Activated naive CD8-positive, alpha-beta T cell treated with anti-CD3 and anti-CD28 coated beads, Interleukin-2, amount 50 U/mL, for 24 hours (primary cell): ENCODE results near the gene PCGF3.
A peak's percentile ranks its signal among the peaks of the same experiment; 100 is the strongest.
"Not testable (repeated sequence)": the region's sequence is repeated elsewhere in the genome, so short reads cannot be mapped to it uniquely, and the experiment has no call there.

Source experiments
- ATAC-seq: fragments of 150-1000 bp; cut with Tn5 transposase; one replicate; pipeline ENCODE4 v1.10.0; 2021
- DNase-seq: peaks from one replicate; pipeline ENCODE4 v3.0.0; 2021
- H3K27ac Mint-ChIP-seq: one replicate; pipeline ENCODE4 v1.8.0; 2021; ENCODE audit warnings: mild to moderate bottlenecking, mixed read lengths
- H3K27me3 Mint-ChIP-seq: one replicate; pipeline ENCODE4 v1.8.0; 2021; ENCODE audit warnings: mixed read lengths
- H3K36me3 Mint-ChIP-seq: one replicate; pipeline ENCODE4 v1.8.0; 2021; ENCODE audit warnings: low read depth, mixed read lengths
- H3K4me1 Mint-ChIP-seq: one replicate; pipeline ENCODE4 v1.8.0; 2021; ENCODE audit warnings: mixed read lengths
- H3K4me3 Mint-ChIP-seq: one replicate; pipeline ENCODE4 v1.8.0; 2021; ENCODE audit warnings: mild to moderate bottlenecking, moderate library complexity, mixed read lengths
- H3K9me3 Mint-ChIP-seq: one replicate; pipeline ENCODE4 v1.8.0; 2021; ENCODE audit warnings: mixed read lengths

PCGF3 gene

DNA sequence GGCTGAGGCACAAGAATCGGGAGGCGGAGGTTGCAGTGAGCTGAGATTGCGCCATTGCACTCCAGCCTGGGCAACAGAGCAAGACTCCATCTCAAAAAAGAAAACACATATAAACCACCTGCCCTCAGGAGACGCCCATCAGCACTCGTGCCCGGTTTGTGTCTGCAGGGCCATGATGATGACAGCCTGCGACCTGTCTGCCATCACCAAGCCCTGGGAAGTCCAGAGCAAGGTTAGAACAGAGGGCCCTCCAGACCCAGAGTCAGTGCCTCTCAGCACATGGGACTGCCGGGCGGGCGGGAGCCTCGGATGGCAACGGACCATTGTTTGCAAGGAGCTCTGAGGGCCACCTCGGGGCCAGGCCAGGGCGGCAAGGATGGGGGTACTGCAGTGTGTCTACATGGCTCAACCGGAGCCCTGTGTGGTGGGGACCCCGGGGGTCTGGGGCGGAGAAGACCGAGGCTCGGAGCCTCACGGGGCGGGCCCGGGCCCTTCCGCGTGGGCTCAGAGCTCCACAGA is 40.9 kb upstream of the PCGF3 start:
- Mint-ChIP-seq H3K27ac (peak overlapping the region; percentile 81), H3K4me3 (peak overlapping the region; percentile 82), H3K9me3 (no peaks in the 10 kb centered on the region), H3K4me1 (peaks cover 15% of the 10 kb centered on the region), H3K27me3 (no peaks in the 10 kb centered on the region), H3K36me3 (peaks cover 6% of the 10 kb centered on the region)
- ATAC-seq, result no peak
- DNase-seq, result no peak

DNA sequence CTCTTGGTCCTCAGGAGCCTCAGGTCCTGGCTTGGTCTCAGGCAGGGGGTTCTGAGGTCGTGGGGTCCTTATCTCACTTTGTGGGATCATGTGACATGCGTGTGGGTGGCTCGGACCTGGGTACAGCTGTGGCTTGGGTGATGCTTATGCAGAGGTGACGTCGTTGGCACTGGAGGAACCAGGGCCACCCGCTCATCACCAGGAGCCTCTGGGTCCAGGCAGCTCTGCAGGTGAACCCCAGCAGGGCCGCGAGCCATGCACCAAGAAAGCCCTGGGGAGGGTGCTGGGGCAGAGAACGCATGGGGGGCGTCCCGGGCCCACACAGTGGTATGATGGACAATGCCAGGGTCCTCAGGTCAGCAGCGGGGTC is 40.3 kb upstream of the PCGF3 start:
- peaks cover 3% of the 10 kb centered on the region for H3K36me3 Mint-ChIP-seq
- H3K27me3 Mint-ChIP-seq, result no peaks in the 10 kb centered on the region
- H3K9me3 Mint-ChIP-seq, result no peaks in the 10 kb centered on the region
- peaks cover 15% of the 10 kb centered on the region for H3K4me1 Mint-ChIP-seq
- H3K27ac Mint-ChIP-seq, result no peak overlapping the region
- DNase-seq (no peak), ATAC-seq (no peak)
- peak overlapping the region; percentile 82 for H3K4me3 Mint-ChIP-seq

DNA sequence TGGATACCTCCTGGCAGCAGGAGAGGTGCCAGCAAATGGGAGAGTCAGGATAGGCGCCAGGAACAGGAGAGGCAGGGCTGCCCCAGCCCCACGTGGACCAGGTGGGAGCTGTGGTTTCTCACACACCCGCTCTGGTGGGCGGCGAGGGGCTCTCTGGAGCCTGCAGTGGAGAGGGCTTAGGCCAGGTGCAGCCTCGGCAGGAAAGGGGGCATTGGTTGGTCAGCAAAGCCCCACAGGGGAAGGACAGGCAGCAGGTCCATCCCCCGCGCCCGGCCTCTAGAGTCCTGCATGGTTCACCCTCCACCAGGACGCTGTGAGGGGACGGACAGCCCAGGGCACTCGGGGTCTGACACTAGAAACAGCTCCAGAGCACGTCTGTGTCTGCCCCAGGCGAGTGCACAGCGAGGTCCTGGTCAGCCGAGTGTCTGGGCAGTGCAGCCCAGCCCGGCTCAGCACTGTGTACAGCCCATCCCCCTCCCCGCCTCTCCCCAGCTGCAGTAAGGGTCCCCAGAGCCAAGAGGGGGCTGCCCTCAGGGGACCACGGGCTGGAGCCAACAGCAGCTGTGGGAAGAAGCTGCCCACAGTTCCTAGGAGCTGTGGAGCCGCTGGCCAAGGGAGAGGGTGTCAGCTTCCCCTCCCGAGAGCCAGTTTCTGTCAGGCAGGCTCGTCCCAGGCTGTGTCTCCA is 39.7 kb upstream of the PCGF3 start:
- ATAC-seq (no peak), DNase-seq (no peak)
- Mint-ChIP-seq H3K4me3 (no peak overlapping the region), H3K36me3 (peaks cover 6% of the 10 kb centered on the region), H3K27ac (no peak overlapping the region), H3K27me3 (no peaks in the 10 kb centered on the region), H3K9me3 (no peaks in the 10 kb centered on the region), H3K4me1 (peaks cover 15% of the 10 kb centered on the region)

DNA sequence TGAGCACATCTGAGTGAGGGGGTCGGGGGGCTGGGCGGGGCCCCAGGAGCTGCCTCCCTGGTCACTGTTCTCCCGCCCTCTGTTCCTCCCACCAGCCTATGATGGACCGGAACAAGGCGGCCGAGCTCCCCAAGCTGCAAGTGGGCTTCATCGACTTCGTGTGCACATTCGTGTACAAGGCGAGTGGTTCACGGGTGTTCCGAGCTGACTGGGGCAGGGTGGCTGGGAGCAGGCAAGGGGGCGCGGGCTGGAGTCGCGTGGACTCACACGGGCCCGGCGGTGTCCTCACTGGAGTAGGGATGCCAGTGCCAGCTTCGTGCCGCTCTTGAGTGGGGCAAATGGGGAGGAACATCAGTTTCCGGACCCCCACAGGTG is 39.2 kb upstream of the PCGF3 start:
- DNase-seq (no peak), ATAC-seq (no peak)
- Mint-ChIP-seq H3K4me3 (no peak overlapping the region), H3K9me3 (no peaks in the 10 kb centered on the region), H3K4me1 (peaks cover 15% of the 10 kb centered on the region), H3K27me3 (no peaks in the 10 kb centered on the region), H3K36me3 (peaks cover 6% of the 10 kb centered on the region), H3K27ac (no peak overlapping the region)

DNA sequence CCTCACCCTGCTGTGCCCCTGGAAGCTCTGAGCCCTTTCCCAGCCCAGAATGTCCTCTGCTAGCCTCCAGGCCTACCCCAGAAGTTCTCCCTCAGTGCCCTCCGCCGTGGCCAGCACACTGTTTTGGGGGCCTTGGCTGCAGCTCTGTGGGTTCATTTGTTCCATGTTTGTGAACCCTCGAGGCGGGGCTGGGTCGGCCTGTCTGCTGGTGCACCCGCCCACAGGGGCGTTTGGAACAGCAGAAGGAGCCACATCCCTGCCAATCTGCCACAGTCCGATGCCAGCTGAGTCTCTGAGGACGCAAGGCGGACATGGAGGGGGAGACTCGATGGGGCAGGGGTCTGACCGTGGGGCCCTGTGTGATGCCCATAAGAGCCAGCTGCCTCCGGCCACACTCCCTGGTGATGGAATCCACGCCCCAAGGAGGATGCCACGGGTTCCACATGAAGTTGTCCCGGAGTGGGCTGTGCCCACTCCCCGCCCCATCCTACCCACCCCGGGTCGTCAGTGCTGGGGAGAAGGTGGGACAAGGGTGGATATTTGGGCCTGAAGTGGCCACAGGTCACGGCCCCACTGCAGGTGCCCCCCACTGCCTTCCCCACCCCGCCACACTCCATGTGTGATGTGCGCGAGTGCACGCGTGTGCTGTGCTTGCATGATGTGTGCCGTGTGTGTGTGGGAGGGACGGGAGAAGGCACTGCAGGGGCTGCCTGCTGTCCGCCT is 38.6 kb upstream of the PCGF3 start:
- no peak overlapping the region for H3K4me3 Mint-ChIP-seq
- DNase-seq, result no peak
- H3K27me3 Mint-ChIP-seq, result no peaks in the 10 kb centered on the region
- H3K9me3 Mint-ChIP-seq, result no peaks in the 10 kb centered on the region
- H3K27ac Mint-ChIP-seq, result no peak overlapping the region
- ATAC-seq, result no peak
- peaks cover 10% of the 10 kb centered on the region for H3K36me3 Mint-ChIP-seq
- H3K4me1 Mint-ChIP-seq, result peaks cover 15% of the 10 kb centered on the region

DNA sequence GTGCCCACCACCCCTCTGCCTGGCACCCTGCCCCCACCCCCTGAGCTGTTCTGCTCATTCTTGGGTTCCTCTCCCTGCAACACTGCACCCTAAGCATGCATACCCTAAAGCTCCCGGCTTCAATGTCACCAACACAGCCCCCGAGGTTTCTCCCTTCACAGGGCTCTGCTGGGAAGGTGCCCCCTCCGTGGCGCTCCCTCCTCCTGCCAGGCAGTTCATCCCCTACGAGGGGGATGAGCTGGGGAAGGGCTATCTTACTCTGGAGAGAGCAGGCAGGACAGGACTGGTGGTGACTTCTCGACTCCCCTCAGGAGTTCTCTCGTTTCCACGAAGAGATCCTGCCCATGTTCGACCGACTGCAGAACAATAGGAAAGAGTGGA is 38.1 kb upstream of the PCGF3 start:
- Mint-ChIP-seq H3K36me3 (peaks cover 15% of the 10 kb centered on the region), H3K4me3 (no peak overlapping the region), H3K27ac (no peak overlapping the region), H3K4me1 (peaks cover 17% of the 10 kb centered on the region), H3K27me3 (no peaks in the 10 kb centered on the region), H3K9me3 (no peaks in the 10 kb centered on the region)
- DNase-seq (no peak), ATAC-seq (no peak)

DNA sequence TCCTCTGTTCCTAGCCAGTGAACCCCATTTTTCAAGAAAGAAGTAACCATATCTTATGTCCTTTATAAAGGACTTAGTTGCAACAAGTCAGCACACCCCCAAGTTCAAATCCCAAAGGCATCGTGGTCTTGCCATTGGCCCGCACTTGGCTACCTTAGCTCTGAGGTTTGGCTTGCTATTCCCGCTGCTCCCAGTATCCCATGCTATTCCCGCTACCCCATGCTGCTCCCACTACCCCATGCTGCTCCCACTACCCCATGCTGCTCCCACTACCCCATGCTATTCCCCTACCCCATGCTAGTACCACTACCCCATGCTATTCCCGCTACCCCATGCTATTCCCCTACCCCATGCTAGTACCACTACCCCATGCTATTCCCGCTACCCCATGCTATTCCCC is 37.4 kb upstream of the PCGF3 start:
- H3K27me3 Mint-ChIP-seq, H3K4me3 Mint-ChIP-seq, H3K9me3 Mint-ChIP-seq, ATAC-seq, H3K27ac Mint-ChIP-seq, DNase-seq: not testable (repeated sequence)
- Mint-ChIP-seq H3K36me3 (peaks cover 19% of the 10 kb centered on the region), H3K4me1 (peaks cover 18% of the 10 kb centered on the region)

DNA sequence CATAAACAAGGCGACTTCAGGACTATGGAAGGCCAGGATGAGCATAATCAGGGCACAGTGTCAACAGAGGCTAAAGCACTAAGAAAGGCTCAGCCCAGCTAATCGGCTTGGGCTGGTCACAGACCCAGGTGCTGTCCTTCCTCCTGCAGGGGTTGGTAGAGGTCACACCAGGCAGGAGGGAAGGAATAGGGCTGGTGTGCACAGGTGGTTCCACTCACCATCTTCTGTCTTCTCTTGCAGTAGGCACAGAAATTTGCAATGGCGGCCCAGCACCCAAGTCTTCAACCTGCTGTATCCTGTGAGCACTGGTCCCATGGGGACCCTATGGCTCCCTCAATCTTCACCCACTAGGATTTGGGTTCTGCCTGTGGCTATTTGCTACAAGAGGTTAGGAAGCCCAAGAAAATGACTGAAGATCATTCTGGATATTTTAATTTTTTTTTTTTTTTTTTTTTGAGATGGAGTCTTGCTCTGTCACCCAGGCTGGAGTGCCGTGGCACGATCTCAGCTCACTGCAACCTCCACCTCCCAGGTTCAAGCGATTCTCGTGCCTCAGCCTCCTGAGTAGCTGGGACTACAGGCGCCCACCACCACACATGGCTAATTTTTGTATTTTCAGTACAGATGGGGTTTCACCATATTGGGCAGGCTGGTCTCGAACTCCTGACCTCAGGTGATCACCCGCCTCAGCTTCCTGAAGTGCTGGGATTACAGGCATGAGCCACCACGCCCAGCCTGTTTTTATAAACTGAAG is 35.6 kb upstream of the PCGF3 start:
- H3K27me3 Mint-ChIP-seq, H3K27ac Mint-ChIP-seq, ATAC-seq: not testable (repeated sequence)

DNA sequence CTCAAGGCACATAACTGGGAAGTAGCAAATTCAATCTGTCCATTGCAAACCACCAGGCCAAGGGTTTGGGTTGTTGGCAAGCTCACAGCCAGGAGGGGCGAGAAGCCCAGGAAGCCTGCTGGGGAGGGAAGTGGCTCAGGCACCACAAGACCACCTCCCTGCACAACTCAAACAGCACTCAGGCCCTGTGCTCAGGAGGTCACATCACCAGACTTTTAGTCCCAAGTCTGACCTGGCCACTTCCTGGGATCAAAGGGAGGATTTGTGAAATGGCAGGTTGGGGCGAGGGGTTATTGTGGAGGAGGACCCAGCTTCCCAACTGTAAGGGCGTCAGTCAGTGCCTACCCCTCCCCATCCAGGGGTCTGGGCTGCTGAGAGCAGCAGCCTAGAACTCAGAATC is 33.9 kb upstream of the PCGF3 start:
- H3K36me3 Mint-ChIP-seq, result peaks cover 24% of the 10 kb centered on the region
- H3K27ac Mint-ChIP-seq, result no peak overlapping the region
- DNase-seq (no peak), ATAC-seq (no peak)
- peaks cover 24% of the 10 kb centered on the region for H3K4me1 Mint-ChIP-seq
- no peak overlapping the region for H3K4me3 Mint-ChIP-seq
- H3K9me3 Mint-ChIP-seq, result no peaks in the 10 kb centered on the region
- H3K27me3 Mint-ChIP-seq, result no peaks in the 10 kb centered on the region

More for the DNA sequence above, 35.6 kb upstream of the PCGF3 start:
- not testable (repeated sequence) for H3K4me3 Mint-ChIP-seq, H3K9me3 Mint-ChIP-seq, DNase-seq
- Mint-ChIP-seq H3K36me3 (peaks cover 24% of the 10 kb centered on the region), H3K4me1 (peaks cover 17% of the 10 kb centered on the region)

DNA sequence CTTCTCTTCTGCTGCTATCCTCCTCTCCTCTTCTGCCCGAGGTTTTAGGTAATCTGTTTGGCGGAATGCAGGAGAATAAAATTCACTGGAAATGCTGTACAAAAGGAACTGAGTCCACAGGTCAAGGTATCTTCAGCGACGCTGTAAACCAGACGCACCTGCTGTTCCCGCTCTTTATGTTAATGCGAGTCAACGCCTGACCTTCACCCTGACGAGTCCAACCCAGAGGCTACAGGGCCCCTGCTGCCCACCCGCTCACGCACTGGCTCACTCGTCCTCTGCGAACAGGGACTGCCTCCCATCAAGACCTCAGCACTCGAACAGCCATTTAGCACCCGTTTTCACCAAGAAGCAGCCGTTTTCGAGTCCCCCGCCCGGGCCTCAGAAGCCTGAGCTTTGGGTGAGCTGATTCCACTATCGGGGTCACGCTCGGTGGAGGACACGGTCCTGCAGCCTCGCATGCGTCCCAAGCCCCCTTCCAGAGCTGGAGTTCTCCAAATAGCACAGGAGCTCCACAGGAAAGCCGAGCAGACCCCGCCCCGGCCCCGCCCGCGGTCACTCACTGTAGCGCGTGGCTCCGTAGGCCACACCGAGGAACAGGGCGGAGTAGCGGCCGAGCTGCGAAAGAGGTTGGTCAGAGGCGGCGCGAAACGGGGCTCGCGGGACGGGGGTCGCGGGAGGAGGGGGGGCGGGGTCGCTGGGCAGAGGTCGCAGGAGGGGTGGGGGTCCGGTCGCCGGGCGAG is 32.1 kb upstream of the PCGF3 start:
- Mint-ChIP-seq H3K27me3 (no peaks in the 10 kb centered on the region), H3K4me3 (peak overlapping the region; percentile 89), H3K4me1 (peaks cover 24% of the 10 kb centered on the region), H3K9me3 (no peaks in the 10 kb centered on the region), H3K27ac (peak overlapping the region; percentile 73), H3K36me3 (peaks cover 24% of the 10 kb centered on the region)
- ATAC-seq (no peak), DNase-seq (no peak)

DNA sequence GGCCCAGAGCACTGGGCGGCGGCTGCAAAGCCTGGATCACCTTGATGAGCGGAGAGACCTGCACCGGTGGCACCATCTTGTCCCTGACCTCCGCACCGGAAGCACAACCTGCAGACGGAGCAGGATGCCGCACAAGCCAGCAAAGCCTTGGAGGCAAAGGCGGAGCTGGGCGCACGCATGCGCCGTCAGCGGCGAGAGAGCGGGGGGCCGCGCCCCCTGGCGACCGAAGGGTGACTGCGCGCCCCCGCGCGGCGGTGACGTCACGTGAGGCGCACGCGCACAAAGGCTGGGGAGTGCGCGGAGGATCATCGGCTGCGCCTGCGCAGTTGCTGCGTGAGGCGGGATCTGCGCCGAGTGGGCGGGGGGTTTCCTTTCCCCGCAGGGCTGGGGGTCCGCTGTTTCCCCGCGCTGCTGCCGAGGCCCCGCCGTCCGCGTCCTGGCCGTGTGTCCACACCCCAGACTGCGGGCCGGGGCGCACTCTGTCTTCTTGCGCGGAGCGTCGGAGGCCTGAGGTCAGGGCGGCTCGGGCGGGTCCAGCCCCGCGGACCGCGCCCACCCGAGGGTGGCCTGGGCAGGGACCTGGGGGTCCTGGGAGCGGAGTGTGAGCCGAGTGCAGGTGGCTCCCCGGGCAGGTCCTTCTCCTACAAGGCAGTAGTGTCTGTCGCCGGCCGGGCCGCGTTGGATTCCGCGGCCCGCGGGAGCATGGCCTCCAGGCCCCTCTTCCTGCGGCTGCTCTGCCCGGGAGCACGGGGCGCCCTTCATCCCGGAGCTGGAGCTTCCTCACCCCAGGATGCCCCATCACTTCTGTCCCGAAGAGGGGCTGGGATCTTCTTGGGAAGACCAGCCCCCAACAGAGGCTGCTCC is 31.2 kb upstream of the PCGF3 start, which contains the start of the genes ATP5ME and MYL5:
Gene ATP5ME, minus strand, starts transcription at position 105 of the 864 bp plus-strand sequence. Its CDS starts 29 bp downstream, at position 76.
Gene MYL5, plus strand, starts transcription at position 371 of the 864 bp plus-strand sequence. CDS start 3,485 bp downstream, outside the sequence.
- DNase-seq, result peak; percentile 97
- Mint-ChIP-seq H3K9me3 (no peaks in the 10 kb centered on the region), H3K27ac (peak within 1 kb of the TSS; percentile 83), H3K27me3 (no peaks in the 10 kb centered on the region), H3K36me3 (peaks cover 24% of the 10 kb centered on the region), H3K4me1 (peaks cover 24% of the 10 kb centered on the region), H3K4me3 (peak within 1 kb of the TSS; percentile 89)
- peak; percentile 93 for ATAC-seq

DNA sequence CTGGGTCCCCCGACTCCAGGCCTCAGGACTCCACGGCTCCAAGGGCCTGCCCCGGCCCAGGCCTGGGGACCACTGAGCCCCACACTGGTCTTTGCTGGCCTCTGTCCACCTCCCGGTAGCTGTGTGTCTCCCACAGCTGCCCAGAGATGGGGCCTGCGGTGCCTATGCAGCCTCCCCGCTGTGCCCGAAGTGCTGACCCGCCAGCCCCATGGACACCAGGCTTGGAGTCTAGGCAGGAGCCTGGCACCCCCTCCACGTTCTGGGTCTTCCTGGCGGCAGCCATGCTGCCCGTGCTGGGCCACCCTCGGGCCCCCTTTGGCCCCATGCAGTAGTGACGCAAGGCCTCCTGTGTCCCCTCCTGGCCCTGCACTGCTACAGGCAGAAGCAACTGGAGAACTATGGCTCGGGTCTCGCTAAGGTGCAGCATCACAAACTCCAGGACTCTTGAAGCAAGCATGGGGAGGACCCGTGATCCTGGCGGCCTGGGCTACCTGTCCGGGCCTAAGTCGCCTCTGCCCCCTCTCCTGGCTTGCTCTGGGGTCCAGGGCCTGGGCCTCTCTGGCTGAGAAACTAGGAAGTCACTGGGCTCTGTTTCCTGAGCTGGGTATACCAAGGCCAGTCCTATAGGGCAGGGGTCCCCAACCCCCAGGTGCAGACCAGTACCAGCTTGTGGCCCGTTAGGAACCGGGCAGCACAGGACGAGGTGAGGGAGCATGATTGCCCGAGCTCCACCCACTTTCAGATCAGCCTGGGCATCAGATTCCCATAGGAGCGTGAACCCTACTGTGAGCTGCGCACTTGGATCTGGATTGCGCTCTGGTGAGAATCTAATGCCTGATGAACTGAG is 30.4 kb upstream of the PCGF3 start:
- ATAC-seq (peak; percentile 11), DNase-seq (no peak)
- Mint-ChIP-seq H3K27ac (peak overlapping the region; percentile 77), H3K36me3 (peaks cover 24% of the 10 kb centered on the region), H3K27me3 (no peaks in the 10 kb centered on the region), H3K9me3 (no peaks in the 10 kb centered on the region), H3K4me1 (peaks cover 26% of the 10 kb centered on the region), H3K4me3 (peak overlapping the region; percentile 89)
